MV-4-11 (cell line): ENCODE measurements around the gene OR52I1.

Experiments
- DNase-seq: peaks from one replicate; lab custom pipeline; 2025; lab: John Stamatoyannopoulos, UW

The OR52I1 gene

GRCh38 chr11:4615856-4616444 is 22.1 kb downstream of the OR52I1 start:
- no peak for DNase-seq

- DNase-seq, result no peak
These were observed 25.7 kb downstream of the OR52I1 start for GRCh38 chr11:4619514-4619913.

DNA sequence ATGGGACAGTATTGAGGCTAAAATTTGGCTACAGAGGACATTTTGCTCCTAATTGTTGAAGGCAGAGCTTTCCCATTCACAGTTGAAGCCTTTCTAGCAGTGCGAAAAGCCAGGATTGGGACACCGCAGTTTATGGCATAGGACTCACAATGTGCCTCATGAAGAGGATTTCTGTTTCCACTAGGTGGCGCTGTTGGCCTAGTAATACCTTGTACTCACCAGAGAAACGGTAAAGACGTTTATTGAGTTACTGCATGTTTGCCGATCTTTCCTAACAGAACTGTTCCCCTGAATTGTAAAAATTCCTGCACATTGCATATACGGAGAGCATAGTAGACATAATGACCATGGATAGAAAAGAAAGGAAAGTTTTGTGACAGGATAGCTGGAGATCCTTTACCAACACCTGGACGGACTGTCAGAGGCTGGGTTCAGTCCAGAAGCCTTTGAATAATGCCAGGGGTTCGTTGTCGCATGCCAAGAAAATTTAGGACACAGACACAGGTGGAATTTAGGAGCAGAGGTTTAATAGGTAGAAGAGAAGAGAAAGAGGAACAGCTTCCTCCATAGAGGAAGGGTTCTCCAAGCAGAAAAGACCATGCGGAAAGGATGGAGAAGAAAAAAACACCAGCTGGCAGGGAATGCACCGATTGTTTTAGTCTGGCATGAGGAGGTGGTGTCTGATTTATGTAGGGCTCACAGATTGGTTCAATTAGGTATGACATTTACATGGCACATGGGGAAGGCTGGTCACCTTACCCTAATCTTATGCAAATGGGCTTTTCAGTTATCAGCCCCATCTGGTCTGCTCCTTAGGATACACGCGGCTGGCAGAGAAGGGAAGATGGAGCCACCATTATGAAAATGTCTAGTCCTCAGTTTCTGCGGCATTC is 32.6 kb downstream of the OR52I1 start:
- peak; percentile 52 for DNase-seq

DNA sequence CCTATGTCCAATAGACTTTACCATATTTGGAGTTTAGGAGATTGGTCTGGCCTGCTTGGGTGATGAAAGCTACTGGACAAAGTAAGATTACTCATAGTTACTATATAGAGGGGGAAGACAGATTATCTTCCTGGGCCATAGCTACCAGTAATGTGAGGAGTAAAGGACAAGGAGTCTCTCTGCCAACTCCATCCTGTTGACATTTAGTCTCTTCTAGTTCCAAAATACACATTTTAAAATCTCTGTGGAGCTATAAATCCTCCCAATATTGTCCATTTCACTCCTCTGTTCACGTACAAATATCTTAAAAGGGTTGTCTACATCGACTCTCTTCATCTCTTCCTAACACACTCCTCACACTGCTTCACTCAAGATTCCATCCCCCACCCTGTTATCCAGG is 42.3 kb downstream of the OR52I1 start:
- no peak for DNase-seq

- peak; percentile 47 for DNase-seq
These were observed 43.3 kb downstream of the OR52I1 start, which contains the start of gene OR51D1 for GRCh38 chr11:4636962-4637661. OR51D1 (plus strand) TSS chr11:4637477; CDS start chr11:4639791, 2,314 bp downstream.

GRCh38 chr11:4637662-4638047 is 43.8 kb downstream of the OR52I1 start:
- DNase-seq, result no peak

DNA sequence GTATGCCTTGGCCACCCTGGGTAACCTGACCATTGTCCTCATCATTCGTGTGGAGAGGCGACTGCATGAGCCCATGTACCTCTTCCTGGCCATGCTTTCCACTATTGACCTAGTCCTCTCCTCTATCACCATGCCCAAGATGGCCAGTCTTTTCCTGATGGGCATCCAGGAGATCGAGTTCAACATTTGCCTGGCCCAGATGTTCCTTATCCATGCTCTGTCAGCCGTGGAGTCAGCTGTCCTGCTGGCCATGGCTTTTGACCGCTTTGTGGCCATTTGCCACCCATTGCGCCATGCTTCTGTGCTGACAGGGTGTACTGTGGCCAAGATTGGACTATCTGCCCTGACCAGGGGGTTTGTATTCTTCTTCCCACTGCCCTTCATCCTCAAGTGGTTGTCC is 46.1 kb downstream of the OR52I1 start:
- no peak for DNase-seq

DNA sequence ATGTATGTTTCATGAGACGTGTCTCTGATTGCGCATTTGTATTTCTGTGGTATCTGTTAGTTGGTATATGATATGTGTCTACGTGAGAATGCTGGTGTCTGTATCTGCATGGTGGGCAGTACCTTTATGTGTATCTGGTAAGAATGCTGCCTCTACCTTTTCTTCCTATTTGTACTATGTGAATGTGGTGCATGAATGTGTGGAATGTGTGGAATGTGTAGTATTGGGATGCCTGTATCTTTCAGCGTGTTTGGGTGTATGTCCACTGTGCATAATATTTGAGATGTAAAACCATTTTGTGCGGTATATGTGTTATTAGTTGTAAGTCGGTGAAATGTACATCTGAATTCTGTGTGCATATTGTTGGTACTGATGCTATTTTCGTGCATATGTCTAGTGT is 47.7 kb downstream of the OR52I1 start:
- DNase-seq, result no peak

DNA sequence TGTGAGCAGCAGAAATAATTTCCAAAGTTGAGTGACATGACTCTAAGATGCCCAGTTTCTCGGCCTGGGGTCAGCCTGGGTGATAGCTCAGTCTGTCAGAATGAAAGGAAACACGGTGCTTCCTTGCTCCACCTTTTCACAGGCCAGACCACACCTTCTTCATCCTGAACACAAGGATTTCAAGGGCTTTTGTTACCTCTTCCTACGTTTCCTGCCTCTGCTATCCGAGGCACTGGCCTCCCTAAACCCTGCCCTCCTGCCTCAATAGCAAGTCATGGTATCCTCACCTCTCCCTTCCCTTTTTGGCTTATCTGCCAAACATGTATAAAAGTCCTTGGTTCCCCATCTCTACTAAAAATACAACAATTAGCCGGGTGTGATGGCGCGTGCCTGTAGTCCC is 48.2 kb downstream of the OR52I1 start:
- no peak for DNase-seq

DNA sequence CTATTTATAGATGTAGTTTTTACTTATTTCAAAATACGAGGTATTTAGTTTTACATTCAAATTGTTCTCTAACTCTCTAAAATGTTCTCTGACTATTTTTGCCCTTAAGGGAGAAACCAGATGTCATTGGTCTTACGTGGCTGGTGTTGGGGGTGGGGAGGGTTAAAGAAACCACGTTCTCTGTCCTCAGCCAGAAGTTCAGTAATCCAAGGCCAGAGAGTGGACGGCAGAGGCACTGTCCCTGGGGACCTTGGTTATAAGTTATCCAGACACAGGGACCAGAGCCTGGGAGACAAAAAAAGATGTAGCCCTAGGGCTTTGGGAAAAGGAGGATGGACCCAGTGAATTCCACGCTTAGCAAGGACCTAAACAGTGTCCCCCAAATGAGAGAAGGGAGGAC is 49.2 kb downstream of the OR52I1 start:
- no peak for DNase-seq

DNA sequence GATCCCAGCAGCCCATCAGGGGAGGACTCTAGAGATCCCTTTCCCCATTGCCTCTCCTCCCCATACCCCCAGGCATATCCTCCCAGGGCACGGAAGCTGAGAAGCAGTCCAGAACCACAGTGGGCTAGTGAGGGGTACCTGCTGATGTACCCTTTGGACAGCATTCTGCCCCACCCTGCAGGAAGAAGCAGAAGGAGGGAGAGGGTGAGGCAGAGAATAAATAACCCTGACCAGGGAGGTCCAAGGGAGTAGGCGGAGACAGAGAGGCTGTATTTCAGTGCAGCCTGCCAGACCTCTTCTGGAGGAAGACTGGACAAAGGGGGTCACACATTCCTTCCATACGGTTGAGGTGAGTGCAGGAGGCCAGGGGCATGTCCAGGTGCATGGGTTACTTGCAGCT is 49.8 kb downstream of the OR52I1 start, which contains the start of gene OR51E1:
Gene OR51E1, plus strand, starts transcription at position 301 of the 400 bp plus-strand sequence. CDS start 8,545 bp downstream, outside the sequence.
- DNase-seq, result no peak

DNA sequence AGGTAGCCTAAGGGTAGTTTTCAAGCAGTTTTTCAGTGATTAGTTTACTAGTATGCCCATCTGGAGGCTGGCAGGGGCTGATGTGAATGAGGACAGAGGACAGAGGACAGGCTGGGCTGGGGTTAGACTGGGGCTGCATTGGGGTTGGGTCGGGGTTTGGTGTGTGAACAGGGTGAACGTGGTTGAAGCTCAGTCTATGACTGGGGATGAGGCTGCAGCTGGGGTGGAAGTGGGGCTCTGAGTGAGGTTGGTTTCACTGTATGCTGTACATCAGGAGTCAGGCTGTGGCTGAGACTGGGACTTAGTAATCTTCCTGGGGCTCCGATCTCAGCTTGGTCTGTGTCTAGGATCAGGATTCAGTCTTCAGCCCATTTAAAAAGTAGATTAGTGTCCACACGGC is 50.4 kb downstream of the OR52I1 start:
- DNase-seq, result no peak
